GM12873 (cell line): ENCODE measurements around the gene TNFRSF11A.

Source experiments
- CTCF ChIP-seq: IDR thresholded peaks from 2 replicates; pipeline ENCODE4 v1.5.1; 2012; ENCODE audit warnings: low read depth, mild to moderate bottlenecking, moderate library complexity, low read length, control low read depth; ENCODE audit not compliant: insufficient read depth; ENCODE audit errors: missing control alignments

TNFRSF11A gene

GRCh38 chr18:62372156-62372555 lies 47.0 kb downstream of the TNFRSF11A start:
- no peak for TF ChIP-seq CTCF

- TF ChIP-seq CTCF, result no peak
These were observed 47.8 kb downstream of the TNFRSF11A start for GRCh38 chr18:62372882-62373281.

- no peak for TF ChIP-seq CTCF
These were observed 49.4 kb downstream of the TNFRSF11A start for GRCh38 chr18:62374410-62374965.

GRCh38 chr18:62377131-62377807 lies 52.2 kb downstream of the TNFRSF11A start:
- no peak for TF ChIP-seq CTCF

- TF ChIP-seq CTCF, result no peak
These were observed 53.9 kb downstream of the TNFRSF11A start for GRCh38 chr18:62379051-62379450.

GRCh38 chr18:62381373-62381772 lies 56.3 kb downstream of the TNFRSF11A start:
- TF ChIP-seq CTCF, result no peak

GRCh38 chr18:62384068-62384467 lies 59.0 kb downstream of the TNFRSF11A start:
- TF ChIP-seq CTCF, result no peak
